Measurements from ENCODE around the gene EEPD1. TPM values are rescaled to one million over a fixed set of nuclear protein-coding genes. Genes with fewer than 3 reads are reported as not detected.
"Not testable (repeated sequence)": the region's sequence is repeated elsewhere in the genome, so short reads cannot be mapped to it uniquely, and the experiment has no call there.

The EEPD1 gene
- total and polyA plus RNA-seq, 12 donors, result 6.0 to 29.0 (median 9.4) TPM

DNA sequence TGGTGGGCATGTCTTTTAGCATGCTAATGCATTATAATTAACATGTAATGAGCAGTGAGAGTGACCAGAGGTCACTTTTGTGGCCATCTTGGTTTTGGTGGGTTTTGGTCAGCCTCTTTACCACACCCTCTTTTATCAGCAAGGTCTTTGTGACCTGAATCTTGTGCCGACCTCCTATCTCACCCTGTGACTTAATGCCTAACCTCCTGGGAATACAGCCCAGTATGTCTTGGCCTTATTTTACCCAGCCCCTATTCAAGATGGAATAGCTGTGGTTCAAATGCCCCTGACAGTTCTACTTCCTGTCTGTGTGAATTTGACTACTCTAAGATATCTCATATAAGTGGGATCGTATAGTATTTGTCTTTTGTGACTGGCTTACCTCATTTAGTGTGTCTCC, 85.1 kb downstream of the EEPD1 start:
- intact Hi-C loops (cut with DNase I), result no loop called here
- WGBS, 4 donors, result 57 to 82% (median 72%) methylated on average over 2 of the region's 2 CpGs

GRCh38 chr7:36243356-36243755, 90.3 kb downstream of the EEPD1 start:
- H3K4me3 ChIP-seq; H3K27ac ChIP-seq; intact Hi-C loops (cut with DNase I); H3K27me3 ChIP-seq; H3K9me3 ChIP-seq (replicated peaks in 1 of 3); H3K4me1 ChIP-seq (replicated peaks in 1 of 2); DNase-seq; H3K36me3 ChIP-seq (replicated peaks in 1 of 2): not testable (repeated sequence)
- 85 to 95% (median 88%) methylated on average over 3 of the region's 3 CpGs for WGBS, 4 donors

More for the DNA sequence above, 85.1 kb downstream of the EEPD1 start:
- Histone ChIP-seq H3K27ac (no peak overlapping the region), H3K4me3 (no peak overlapping the region), H3K9me3 (replicated peaks in 1 of 3) (no peaks in the 10 kb centered on the region), H3K4me1 (replicated peaks in 1 of 2) (peaks cover 0 to 2% of the 10 kb centered on the region in 2 donors), H3K36me3 (replicated peaks in 1 of 2) (no peaks in the 10 kb centered on the region), H3K27me3 (no peaks in the 10 kb centered on the region)
- no peak for DNase-seq
- TF ChIP-seq, protein P1, sequence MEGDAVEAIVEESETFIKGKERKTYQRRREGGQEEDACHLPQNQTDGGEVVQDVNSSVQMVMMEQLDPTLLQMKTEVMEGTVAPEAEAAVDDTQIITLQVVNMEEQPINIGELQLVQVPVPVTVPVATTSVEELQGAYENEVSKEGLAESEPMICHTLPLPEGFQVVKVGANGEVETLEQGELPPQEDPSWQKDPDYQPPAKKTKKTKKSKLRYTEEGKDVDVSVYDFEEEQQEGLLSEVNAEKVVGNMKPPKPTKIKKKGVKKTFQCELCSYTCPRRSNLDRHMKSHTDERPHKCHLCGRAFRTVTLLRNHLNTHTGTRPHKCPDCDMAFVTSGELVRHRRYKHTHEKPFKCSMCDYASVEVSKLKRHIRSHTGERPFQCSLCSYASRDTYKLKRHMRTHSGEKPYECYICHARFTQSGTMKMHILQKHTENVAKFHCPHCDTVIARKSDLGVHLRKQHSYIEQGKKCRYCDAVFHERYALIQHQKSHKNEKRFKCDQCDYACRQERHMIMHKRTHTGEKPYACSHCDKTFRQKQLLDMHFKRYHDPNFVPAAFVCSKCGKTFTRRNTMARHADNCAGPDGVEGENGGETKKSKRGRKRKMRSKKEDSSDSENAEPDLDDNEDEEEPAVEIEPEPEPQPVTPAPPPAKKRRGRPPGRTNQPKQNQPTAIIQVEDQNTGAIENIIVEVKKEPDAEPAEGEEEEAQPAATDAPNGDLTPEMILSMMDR (IDR thresholded peaks at IDR 0.05), result no peak
- no peak for TF ChIP-seq POLR2A (IDR thresholded peaks at IDR 0.05)

DNA sequence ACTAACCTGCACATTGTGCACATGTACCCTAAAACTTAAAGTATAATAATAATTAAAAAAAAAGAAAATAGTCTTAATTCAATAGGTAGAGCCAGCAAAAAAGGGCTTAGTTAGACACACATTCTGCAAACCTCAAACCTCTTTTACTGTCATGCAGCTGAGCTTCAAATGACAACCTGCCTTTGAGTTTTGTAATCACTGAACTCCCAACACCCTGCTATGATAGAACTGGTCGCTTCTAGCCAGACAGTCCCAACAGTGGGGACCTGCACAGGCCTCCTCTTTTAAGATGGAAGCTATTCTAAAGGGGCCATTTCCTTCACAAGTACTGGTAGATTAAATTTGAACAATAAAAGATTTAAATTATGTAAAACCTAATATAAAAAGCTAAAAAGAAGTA, 90.9 kb downstream of the EEPD1 start:
- WGBS, 4 donors, result 94 to 100% (median 96%) methylated on average over 1 of the region's 1 CpG
- H3K36me3 ChIP-seq (replicated peaks in 1 of 2); H3K27me3 ChIP-seq; H3K4me3 ChIP-seq; intact Hi-C loops (cut with DNase I); DNase-seq; H3K27ac ChIP-seq; H3K9me3 ChIP-seq (replicated peaks in 1 of 3); H3K4me1 ChIP-seq (replicated peaks in 1 of 2): not testable (repeated sequence)

DNA sequence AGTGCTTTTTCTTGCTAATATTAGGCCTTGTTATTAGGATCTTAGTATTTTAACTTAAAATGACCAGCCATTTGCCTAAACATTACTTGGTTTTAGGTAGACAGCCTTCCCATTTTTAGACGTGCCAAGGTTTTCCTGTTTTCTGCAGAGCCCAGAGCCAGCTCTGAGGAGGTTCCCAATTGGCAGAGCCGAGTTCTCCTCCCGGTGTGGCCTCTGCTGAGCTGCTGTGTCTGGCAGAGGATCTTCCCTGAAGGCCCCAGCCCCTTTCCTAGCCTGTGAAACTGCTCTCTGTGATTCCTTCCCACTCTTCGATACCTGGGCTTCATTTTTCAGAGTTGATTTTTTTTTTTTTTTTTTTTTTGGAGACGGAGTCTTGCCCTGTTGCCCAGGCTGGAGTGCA, 91.4 kb downstream of the EEPD1 start:
- Histone ChIP-seq H3K27me3 (no peaks in the 10 kb centered on the region), H3K27ac (no peak overlapping the region)
- no peak for DNase-seq

GRCh38 chr7:36245684-36246299, 92.7 kb downstream of the EEPD1 start:
- Histone ChIP-seq H3K27me3 (no peaks in the 10 kb centered on the region), H3K9me3 (replicated peaks in 1 of 3) (no peaks in the 10 kb centered on the region), H3K36me3 (replicated peaks in 1 of 2) (no peaks in the 10 kb centered on the region), H3K4me1 (replicated peaks in 1 of 2) (peaks cover 0 to 4% of the 10 kb centered on the region in 2 donors), H3K4me3 (no peak overlapping the region), H3K27ac (no peak overlapping the region)
- 75 to 84% (median 78%) methylated on average over 3 to 4 of the region's 4 CpGs for WGBS, 4 donors
- intact Hi-C loops (cut with DNase I), result no loop called here
- no peak for DNase-seq
- TF ChIP-seq, protein P1 (IDR thresholded peaks at IDR 0.05), result no peak
- TF ChIP-seq POLR2A (IDR thresholded peaks at IDR 0.05), result no peak

More for the DNA sequence above, 91.4 kb downstream of the EEPD1 start:
- WGBS, 4 donors, result 66 to 79% (median 74%) methylated on average over 5 of the region's 5 CpGs
- H3K4me1 ChIP-seq (replicated peaks in 1 of 2), result peaks cover 0 to 4% of the 10 kb centered on the region in 2 donors
- TF ChIP-seq POLR2A (IDR thresholded peaks at IDR 0.05), result no peak
- TF ChIP-seq, protein P1 (IDR thresholded peaks at IDR 0.05), result no peak
- no peaks in the 10 kb centered on the region for H3K9me3 ChIP-seq (replicated peaks in 1 of 3)
- intact Hi-C loops (cut with DNase I), result no loop called here
- no peaks in the 10 kb centered on the region for H3K36me3 ChIP-seq (replicated peaks in 1 of 2)
- no peak overlapping the region for H3K4me3 ChIP-seq
